GM12865 (cell line): Measurements from ENCODE around the gene GALR2.

Experiments
- DNase-seq: peaks from one replicate; pipeline ENCODE4 v3.0.0; 2010; ENCODE audit warnings: low read depth
- H3K4me3 ChIP-seq: 2 replicates; pipeline ENCODE4 v1.5.1; 2011; ENCODE audit warnings: mild to moderate bottlenecking, low read depth, low read length, control low read depth
- TF ChIP-seq, protein P1 (sequence below): IDR thresholded peaks from 2 replicates; pipeline ENCODE4 v1.5.1; 2011; ENCODE audit warnings: low read length, control low read depth, low read depth, inconsistent platforms; ENCODE audit not compliant: insufficient read depth; ENCODE audit errors: missing control alignments

The GALR2 gene

DNA sequence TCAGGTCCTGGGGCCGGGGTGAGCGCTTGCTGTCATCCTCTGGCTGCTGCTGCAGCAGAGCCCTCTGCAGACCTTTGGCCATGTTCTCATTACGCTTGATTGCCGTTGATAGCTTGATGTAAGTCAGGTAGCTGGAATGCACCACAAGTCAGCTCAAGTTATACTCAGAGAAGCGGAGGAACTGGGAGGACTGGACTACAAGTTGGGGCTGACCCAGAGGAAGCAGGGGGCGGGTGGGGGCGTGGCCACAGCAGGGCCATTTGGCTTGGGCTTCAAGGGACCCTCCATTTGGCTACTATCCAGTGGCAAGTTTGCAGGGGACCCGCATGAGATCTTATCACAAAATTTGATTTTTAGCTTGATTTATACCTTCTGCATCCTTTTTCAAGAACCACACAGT, 28.5 kb upstream of the GALR2 start:
- H3K4me3 ChIP-seq, result no peak overlapping the region
- TF ChIP-seq, protein P1, sequence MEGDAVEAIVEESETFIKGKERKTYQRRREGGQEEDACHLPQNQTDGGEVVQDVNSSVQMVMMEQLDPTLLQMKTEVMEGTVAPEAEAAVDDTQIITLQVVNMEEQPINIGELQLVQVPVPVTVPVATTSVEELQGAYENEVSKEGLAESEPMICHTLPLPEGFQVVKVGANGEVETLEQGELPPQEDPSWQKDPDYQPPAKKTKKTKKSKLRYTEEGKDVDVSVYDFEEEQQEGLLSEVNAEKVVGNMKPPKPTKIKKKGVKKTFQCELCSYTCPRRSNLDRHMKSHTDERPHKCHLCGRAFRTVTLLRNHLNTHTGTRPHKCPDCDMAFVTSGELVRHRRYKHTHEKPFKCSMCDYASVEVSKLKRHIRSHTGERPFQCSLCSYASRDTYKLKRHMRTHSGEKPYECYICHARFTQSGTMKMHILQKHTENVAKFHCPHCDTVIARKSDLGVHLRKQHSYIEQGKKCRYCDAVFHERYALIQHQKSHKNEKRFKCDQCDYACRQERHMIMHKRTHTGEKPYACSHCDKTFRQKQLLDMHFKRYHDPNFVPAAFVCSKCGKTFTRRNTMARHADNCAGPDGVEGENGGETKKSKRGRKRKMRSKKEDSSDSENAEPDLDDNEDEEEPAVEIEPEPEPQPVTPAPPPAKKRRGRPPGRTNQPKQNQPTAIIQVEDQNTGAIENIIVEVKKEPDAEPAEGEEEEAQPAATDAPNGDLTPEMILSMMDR, result no peak
- DNase-seq, result no peak

DNA sequence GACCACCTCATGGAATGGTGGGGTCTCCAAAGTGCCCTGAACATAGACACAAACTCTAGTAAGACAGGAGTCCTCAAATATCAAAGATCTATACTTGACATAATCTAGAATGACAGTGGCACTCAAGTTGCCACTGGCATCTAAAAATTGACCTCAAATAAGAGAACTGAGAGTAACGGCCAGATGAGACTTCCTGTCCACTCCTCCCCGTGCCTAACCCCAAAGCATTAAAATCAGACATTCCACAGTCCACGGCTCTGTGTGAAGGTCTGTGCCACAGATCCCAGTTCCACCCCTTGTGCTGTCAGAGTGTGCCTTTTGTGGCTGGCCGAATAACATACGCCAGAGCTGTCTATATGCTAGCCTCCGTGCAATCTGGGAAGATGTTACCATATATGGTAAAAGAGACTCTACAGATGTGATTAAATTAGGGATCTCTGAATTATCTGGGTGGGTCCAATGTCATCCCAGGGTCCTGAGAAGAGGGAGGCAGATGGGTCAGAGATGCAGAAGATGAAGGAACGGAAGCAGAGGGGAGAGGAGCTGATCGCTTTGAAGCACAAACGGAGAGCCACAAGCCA, 26.5 kb upstream of the GALR2 start:
- TF ChIP-seq, protein P1, result no peak
- DNase-seq, result peak; percentile 65
- H3K4me3 ChIP-seq, result no peak overlapping the region

DNA sequence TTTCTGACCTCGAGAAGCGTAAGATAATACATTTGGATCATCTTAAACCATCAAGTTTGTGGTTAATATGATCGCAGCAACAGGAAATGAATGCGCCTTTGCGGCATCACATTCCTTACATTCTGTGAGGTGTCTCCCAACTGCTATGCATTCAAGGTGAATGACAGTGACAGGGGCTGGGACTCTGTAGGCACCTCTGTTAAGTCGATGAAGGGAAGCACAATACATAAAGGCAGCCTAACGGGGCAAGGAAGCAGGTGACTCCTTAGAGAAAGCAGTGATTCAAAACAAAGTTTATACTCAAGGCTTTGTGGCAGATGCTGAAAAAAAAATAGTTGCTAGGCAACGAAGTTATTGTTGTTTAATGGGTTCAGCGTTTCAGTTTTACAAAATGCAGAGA, 25.9 kb upstream of the GALR2 start:
- H3K4me3 ChIP-seq, result no peak overlapping the region
- TF ChIP-seq, protein P1, result no peak
- no peak for DNase-seq

DNA sequence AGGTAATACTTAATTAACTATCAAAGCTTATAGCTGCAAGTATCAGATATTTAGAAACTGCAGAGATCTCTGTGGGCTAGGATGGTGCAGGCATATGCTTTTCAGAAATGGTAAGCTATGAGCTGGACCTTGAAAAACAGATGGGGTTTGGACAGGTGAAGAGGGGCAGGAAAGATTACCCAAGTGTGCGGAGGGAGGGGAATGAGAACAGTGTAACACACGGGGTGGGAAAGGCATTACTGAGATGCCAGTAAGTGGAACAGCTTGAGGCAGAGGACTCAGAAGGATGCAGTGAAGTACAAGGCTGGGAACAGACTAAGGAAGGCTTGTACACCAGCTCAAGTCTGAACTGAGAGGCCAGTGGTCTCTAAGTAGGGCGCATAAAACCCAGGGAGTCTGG, 25.3 kb upstream of the GALR2 start:
- DNase-seq, result no peak
- no peak overlapping the region for H3K4me3 ChIP-seq

DNA sequence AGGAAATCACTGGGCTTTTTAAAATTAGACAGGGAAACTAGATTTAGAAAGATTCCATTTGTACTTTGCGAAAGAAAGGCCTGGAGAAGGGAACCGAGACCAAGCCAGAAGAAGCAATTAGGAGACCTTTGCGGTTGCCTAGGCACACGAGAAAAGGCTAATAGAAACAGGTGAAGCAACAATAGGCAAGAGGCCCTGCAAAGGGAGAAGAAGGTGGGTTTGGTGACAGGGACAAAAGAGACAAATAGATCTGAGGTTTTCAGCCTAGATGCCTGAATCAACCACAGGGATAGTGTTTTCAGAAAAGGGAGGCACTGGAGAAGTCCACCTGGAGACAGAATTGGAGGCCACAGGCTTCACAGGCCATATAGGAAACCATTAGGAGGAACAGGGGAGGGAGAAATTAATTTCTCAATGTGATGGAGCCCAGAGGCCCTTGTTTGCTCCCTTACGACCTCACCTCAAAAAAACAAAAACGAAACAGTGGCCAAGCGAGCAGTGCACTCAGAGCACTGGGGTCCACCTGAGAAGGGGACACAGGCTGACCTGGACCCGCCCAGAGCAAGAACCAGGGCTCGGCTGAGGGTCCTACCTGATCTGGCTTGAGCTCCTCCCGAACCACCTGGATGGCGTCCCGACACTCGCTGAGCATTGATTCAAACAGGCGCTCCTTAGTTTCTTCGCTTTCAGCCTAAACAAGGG, 24.6 kb upstream of the GALR2 start:
- DNase-seq, result no peak
- TF ChIP-seq, protein P1, result no peak
- no peak overlapping the region for H3K4me3 ChIP-seq

More for the DNA sequence above, 25.3 kb upstream of the GALR2 start:
- TF ChIP-seq, protein P1, result no peak

DNA sequence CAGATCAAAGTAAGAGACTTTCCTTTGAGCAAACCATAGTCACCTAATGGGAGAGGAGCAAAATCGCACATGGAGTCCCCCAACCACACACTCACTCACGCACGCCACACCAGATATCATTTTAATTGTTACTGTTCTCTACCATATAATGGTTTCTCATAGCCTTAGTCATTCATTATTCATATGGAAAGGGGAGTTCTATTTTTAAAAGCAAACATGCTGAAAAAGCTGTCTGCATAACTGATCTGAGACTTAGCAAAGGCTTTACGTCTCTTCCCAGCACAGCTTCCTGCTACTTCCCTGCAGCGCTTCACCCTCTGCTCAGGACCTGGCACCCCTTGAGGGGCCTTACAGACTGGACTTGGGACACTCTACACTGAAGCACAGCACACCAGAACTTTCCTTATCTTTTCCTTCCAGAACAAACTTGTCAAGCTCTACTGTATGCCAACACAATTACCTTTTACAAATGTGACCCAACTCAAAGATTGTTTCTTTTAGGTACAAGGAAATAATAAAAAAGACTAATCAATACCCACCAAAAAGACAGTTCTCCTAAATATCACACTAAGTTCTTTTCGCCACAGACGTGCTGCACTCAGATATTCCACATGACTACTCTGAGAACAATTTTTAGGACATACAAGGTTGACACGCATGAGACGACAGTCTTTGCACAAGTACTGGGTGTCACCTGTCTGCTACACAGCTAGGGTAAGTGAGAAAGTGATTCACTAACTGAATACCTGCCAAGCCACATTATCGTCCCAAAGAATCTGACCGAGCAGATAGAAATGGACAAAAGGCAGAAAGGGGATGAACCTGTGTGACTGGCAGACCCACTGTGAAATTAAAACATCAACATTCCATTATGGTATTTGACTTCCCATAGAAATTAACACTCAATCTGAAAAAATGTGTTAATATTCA, 23.8 kb upstream of the GALR2 start:
- TF ChIP-seq, protein P1, result no peak
- no peak overlapping the region for H3K4me3 ChIP-seq
- DNase-seq, result no peak
